Measurements from ENCODE around the gene SH3RF2.

SH3RF2 gene

DNA sequence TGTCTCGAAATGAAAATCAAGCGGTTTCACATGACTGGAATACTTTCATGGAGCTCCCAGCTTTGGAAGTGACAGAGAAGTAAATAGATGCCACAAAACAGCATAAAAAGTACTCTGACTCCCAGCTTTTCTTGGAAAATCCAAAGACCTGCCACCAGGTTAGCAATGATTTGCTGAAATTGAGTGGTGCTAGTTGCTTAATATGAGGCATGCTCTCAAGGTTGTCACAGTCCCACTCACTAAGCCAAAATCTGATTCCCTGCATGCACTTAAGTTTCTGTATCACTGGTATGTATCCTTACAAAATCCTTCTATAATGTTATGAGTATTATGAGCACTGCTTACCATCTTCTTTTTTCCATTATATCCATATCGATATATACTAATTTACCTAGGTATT, 13.0 kb upstream of the SH3RF2 start:
- DNase-seq = no peak

DNA sequence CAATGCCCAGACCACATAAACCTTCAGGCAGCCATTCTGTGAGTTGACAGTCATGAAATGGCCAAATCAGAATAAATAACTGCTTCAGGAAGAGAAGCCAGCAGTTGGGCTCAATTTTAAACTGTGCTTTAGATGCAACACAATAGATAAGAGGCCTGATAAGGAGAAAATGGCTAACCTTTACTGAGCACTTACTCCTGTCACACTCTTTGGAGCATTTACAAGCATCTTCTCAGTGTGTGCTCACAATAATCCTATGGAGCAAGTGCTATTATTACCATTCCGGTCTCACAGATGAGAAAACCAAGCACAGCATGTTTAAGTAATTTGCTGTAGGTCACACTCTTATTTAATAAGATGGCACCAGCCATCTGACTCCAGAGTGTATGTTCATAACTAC, 11.5 kb upstream of the SH3RF2 start:
- DNase-seq = no peak

DNA sequence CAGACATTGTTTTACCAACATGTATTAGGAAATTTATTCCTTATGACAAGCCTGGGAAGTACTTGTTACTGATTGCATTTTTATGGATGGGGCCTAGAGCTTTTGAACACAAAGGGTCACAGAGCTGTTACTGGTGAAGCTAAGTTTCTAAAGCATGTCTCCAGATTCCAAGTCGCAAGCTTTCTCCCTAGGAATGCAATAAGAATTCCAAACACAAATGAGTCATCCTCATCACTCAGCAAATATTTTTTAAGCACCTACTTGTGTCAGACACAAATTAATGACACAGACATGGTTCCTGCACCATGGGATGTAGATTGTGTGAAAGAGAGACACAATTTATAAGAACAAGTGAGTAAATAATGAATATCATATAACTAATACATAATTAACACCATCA, 11.0 kb upstream of the SH3RF2 start:
- DNase-seq = no peak

- no peak for DNase-seq
These were observed 10.6 kb upstream of the SH3RF2 start for GRCh38 chr5:145925803-145926202.

DNA sequence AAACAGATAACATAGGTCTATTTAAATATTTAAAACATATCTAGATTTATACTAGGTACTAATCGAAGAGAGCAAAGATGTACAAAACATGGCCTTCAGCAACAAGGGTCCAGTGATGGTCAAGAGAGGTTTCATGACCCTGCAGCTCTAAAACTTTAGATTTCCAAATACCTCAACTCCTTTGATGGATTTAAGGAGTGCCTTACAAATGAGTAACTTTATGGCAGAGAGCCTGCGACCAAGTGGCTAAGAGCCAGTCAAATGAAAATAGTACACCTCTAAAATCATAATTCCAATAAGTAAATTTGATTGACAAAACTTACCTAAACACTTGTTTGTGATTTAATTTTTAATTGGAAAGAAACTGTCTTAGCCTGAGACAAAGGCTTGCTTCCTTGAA, 4.7 kb upstream of the SH3RF2 start:
- DNase-seq = no peak

- no peak for DNase-seq
These were observed 2.1 kb upstream of the SH3RF2 start for GRCh38 chr5:145934276-145934675.

GRCh38 chr5:145937432-145938250, 1.3 kb downstream of the SH3RF2 start:
- DNase-seq = no peak

GRCh38 chr5:145938776-145939539, 2.6 kb downstream of the SH3RF2 start:
- DNase-seq = no peak

DNA sequence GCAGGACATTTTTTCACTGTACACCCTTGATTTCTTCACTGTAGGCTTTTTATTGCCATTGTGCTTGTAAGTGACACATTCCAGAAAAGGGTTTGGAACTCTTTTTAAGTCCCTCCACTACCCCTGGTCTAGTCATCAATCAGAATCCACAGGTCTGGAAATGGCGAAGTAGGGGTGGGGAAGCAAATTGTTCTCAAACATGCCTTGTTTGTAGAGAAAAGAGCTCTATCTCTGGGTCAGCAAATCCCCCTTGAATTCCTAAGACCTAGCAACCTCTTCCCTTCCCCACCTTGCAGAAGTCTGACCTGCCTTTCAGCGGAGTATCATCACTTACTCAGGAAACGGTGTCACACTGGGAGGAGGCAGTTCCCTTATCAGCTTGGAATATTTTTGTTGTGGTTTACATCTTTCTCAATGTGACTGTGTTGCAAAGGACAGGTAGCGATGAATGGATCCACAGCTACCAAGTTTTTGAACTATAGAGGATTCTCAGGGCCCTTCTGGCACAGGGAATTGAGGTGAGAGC, 3.2 kb downstream of the SH3RF2 start:
- no peak for DNase-seq

DNA sequence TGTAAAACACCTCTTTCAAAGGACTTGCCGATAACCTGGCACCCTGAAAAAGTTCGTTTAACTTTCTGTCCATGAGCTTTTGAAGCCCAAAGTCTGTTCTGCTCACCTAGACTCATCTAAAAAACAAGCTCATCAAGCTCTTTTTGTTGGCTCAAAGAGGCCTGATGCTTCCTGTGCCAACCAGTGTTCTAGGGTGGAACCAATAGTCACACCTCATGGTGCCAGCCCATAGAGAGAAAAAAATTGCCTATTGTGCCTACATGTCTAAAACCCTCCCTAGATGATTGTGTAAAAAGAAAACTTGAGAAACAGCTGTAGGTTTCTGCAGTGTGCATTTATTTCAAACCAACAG, 4.7 kb downstream of the SH3RF2 start:
- no peak for DNase-seq

- DNase-seq = no peak
These were observed 5.2 kb downstream of the SH3RF2 start for GRCh38 chr5:145941448-145942130.

- DNase-seq = no peak
These were observed 5.8 kb downstream of the SH3RF2 start for GRCh38 chr5:145942201-145942600.

- no peak for DNase-seq
These were observed 6.4 kb downstream of the SH3RF2 start for GRCh38 chr5:145942749-145943148.

- no peak for DNase-seq
These were observed 7.3 kb downstream of the SH3RF2 start for GRCh38 chr5:145943674-145944121.

- no peak for DNase-seq
These were observed 8.0 kb downstream of the SH3RF2 start for GRCh38 chr5:145944328-145944727.

- no peak for DNase-seq
These were observed 9.3 kb downstream of the SH3RF2 start for GRCh38 chr5:145945620-145946111.

DNA sequence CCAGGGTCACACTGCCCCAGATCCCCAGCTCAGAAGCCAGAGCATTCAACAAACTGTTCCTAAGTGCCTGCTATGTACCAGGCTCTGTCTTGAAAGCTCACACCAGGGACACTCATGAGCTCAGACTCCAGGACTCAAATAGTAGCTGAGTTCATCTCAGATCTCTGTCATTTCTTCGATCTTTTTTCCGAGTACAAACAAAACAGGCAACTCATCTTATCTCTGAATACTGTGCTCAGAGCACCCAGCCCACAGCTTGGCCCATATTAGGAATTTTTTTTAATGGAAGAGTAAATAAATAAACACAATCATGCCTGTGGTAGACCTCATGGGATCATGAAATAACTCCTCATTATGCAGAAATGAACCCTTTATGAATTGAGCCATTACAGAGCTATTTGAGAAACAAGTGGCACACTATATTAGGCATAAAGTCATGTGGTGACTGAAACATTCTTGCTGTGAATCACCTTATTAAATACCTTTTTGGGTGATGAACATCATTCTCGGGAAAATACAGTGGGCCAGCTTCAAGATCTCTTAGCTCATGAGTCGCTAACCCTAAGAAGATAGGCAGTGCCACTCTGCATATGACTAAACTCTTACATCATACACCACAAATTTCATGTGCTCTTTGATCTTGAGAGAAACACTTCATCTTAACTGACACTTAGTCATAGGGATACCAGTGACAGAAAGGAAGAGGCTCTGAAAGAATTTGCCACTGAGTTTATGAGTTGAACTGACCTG, 9.9 kb downstream of the SH3RF2 start:
- peak in 1 of 2 donors; percentile 11 for DNase-seq

DNA sequence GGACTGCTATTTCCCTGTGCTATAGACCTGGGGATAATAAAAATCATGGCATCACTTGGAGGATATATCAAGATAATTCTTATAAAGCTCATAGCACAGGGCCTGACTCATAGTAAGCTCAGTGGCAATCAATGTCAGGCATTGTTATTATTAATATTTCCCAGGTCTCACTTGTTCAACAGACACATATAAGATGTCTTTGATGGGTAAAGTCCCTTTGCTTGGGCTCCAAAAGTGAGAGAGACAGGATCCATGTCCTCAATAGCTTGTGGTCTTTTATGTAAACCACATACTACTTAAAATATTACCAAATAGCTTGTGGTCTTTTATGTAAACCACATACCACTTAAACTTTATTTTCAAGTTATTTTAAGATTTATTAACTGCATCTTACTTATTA, 11.2 kb downstream of the SH3RF2 start:
- DNase-seq = no peak

DNA sequence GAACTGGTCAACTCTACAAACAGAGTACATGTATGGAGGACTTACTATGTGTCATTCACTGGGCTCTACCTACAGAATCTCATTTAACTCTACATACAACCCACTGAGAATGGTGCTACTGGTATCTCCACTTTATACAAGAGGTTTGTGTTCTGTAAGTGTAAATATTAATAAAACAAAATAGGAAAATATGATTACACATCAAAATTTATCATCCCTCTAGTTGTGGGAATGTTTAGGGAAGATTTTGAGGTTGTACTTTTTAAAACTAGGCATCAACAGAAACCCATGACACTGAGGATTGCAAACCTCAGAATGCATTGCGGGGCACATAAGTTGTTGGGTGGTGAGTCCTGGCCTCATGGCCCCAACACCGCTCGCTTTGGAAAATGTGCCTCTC, 11.7 kb downstream of the SH3RF2 start:
- DNase-seq = no peak

- DNase-seq = no peak
These were observed 12.5 kb downstream of the SH3RF2 start for GRCh38 chr5:145948921-145949320.

DNA sequence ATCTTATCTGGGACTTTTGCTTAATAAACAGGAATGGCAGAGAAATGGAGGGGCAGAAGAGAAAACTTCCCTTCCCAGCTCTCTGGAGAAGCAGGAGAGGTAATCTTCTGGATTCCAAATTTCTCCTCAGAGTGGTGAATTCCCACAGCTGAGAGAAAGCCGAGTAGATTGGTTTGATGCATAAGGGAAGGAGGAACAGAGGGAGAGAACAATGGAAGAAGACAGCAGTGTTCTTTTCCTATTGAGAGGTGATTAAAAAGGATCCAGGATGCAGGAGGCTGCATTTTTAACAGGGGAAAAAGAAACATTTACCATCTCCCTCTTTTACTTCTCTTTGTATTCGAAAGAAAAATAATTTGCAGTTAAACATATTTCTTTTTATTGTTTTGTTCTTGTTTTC, 13.1 kb downstream of the SH3RF2 start:
- DNase-seq = no peak

GRCh38 chr5:145951071-145951470, 14.7 kb downstream of the SH3RF2 start:
- DNase-seq = no peak

DNA sequence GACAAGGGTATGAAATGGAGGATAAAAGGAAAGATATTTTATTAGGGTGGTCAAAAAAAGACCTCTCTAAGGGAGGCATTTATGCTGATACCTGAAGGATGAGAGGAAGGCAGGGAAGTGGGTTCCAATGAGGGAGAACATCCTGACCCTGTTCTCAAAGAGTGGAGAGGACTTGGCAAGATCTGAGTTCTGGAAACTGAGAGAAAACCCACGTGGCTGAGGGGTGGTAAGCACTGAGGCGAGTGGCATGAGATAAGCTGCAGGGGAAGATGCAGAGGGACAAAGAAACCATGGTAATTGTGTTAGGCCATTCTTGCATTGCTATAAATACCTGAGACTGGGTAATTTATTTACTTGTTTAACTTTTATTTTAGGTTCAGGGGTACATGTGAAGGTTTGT, 16.8 kb downstream of the SH3RF2 start:
- no peak for DNase-seq
